Measurements from ENCODE around the gene PDE3B.

DNA sequence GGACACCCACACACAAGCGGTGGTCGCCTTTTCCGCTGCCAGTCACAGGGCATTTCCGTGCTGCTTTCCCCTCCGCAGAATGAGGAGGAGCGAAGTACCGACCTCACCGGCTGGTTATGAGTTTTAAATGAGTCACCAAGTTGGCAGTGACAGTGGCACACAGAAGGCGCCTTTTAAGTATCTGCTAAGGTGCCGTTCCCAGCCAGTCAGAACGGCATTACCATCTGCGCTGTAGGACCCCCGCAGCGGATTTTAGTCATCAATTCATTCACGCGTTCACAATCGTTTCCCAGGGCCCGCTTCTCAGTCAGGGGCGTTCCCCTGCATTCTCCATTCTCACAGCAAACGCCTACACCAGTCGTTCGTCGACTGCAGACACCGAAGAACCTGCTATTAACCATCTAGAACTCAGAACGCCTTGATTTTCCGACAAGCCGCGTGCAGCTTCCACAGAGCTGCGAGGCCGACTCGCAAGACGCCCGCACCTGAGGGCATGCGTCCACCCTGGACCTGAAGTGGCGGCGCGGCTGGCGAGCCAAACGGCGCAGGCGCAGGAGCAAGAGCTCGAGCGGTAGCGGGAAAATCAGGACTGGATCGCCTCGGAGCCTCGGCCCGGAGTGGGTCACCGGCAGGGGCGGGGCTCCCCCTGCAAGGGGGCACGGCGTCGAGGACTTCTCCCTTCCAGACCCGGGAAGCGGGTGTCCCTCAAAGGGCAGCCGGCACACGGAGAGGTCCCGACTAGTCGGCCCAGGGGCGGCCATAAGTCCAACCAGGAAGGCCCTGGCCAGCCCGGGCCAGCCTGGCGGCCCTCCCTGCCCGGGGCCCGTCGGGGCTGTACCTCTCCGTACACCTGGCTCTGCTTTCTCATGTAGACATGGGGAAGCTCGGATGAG is 247.8 kb downstream of the PDE3B start:
- TF ChIP-seq, protein P1, sequence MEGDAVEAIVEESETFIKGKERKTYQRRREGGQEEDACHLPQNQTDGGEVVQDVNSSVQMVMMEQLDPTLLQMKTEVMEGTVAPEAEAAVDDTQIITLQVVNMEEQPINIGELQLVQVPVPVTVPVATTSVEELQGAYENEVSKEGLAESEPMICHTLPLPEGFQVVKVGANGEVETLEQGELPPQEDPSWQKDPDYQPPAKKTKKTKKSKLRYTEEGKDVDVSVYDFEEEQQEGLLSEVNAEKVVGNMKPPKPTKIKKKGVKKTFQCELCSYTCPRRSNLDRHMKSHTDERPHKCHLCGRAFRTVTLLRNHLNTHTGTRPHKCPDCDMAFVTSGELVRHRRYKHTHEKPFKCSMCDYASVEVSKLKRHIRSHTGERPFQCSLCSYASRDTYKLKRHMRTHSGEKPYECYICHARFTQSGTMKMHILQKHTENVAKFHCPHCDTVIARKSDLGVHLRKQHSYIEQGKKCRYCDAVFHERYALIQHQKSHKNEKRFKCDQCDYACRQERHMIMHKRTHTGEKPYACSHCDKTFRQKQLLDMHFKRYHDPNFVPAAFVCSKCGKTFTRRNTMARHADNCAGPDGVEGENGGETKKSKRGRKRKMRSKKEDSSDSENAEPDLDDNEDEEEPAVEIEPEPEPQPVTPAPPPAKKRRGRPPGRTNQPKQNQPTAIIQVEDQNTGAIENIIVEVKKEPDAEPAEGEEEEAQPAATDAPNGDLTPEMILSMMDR (IDR thresholded peaks at IDR 0.05), result peak in 1 of 3 experiments; percentile 8
- TF ChIP-seq POLR2A (IDR thresholded peaks at IDR 0.05; ENCODE audit: low read depth) (peak; percentile 58), POLR2AphosphoS5 (IDR thresholded peaks at IDR 0.05) (peak; percentile 97)
